Measurements from ENCODE around the gene CADPS2.

Gene CADPS2

GRCh38 chr7:122886357-122887081 is at the start of gene CADPS2:
TSS of gene CADPS2 (minus strand) at chr7:122886460. CDS start at chr7:122886337, 123 bp downstream.
- DNase-seq = peak; percentile 90 to 94

- DNase-seq = no peak
These were observed 49.4 kb upstream of the CADPS2 start for GRCh38 chr7:122935620-122936019.

- no peak for DNase-seq
These were observed 33.5 kb upstream of the CADPS2 start for GRCh38 chr7:122919643-122920181.

DNA sequence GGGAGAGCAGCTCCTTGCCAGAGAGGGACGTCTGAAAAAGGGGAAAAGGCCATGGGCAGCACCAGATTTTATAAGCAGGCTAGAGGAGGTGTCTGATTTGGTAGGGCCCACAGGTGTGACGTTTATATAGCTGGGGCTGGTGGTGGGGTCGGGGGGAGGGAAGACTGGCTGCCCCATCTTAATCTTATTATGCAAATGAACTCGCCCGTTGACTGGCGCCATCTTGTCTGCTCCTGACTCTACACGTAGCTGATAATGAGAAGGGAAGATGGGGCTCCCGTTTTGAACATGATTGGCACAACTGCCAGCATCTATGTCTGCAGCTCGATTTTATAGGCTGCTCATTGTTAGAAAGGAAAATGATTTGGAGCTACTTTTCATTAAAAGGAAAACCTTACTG is 28.6 kb upstream of the CADPS2 start:
- no peak for DNase-seq

DNA sequence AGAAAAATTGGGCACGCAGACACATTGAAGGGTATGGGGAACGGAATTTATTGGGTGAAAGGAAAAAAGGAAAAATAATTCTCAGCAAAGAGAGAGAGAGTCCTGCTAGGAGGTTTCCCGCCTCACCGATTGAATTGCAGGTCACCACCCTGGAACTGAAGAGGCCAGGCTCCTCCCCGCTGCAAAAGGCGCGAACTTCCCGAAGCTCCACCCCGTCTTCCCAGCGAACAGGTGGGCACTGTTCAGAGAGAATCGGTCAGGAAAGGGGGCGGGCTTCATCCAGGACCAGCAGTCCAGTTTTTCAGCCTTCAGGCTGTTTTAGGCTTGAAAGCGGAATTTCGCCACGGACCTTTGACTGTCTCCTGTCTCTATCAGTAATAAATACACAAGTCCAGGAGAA is 27.3 kb upstream of the CADPS2 start:
- no peak for DNase-seq

DNA sequence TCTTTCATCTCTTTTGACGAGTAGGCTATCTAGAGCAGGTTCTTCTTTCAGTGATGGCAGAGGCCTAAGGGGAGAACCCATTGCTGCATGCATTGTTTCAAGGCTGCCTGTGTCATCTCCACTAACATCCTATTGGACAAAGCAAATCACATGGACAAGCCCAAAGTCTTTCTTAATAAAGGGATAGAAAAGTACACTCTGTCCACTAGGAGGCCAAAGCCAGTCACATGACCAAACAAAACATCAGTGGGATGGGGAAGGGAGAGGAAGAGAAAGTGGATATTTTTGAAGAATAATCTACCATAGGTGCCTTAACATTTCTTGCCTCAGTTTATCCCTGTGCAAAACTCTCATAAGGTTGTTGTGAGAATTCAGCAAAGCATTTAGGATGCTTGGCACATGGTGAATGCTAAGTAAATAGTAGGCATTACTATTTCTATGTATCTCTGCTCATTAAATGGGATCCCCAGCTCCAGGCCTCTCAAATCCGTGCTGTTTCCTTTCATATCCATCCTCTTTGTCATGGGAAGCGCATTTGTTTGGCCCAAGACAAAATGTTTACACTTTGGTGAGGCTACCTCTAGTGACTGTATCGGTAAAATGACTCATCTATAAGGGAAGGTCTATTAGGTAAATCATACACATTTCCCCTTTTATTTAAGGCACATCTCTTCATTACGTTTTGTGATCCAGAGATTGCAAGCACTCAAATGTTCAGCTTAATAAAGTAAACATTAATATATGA is 16.7 kb upstream of the CADPS2 start:
- no peak for DNase-seq

DNA sequence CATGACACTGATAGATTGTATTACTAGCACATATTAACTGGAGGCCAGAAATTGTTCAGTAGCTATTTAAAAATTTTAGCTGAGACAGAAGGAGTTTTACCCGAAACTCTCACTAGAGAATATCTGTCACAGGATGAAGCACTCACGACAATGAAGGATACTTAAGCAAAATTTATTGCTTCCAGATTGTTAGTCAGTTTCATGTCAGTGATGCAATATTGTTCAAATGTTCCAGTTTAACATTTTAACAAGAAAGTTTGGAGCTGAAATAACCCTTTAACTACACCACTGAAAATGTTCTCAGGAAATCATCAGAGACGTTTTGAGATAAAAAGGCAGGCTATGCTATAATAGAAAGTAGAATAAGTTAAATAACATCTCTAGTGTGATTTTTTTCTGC is 15.0 kb upstream of the CADPS2 start:
- DNase-seq = no peak

DNA sequence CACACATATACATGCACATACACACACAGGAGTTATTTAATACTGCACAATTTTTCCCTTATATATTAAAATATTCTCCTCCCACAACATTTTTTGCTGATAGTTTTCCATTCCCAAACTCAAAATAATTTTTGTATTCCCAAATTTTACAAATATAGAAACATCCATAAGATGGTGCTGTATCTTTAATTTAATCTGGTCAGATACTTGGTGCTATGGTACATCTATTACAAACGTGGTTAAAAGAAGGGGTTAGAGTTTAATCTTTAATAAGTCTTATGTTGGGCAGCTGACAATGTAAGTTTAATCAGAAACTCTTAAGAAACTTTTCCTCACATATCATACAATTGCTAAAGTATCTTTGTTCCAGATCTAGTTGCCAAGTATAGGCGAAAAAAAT is 10.2 kb upstream of the CADPS2 start:
- no peak for DNase-seq

DNA sequence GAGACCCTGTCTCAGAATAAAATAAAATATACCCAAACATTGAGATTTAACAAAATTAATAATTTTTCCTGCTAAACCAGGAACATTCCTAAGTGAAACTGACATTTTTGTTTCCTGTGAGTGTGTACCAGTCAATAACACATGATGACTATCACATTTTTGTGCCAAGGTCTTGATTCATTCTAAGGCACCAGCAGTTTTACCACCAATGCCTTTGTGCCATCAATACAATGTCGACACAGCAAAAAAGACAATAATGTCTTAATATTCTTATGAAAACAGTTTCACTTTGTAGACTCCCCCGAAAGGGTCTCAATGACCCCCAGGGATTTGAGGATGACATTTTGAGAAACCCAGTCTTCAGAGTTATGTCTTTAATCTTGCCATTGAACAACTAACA is 7.2 kb upstream of the CADPS2 start:
- no peak for DNase-seq

DNA sequence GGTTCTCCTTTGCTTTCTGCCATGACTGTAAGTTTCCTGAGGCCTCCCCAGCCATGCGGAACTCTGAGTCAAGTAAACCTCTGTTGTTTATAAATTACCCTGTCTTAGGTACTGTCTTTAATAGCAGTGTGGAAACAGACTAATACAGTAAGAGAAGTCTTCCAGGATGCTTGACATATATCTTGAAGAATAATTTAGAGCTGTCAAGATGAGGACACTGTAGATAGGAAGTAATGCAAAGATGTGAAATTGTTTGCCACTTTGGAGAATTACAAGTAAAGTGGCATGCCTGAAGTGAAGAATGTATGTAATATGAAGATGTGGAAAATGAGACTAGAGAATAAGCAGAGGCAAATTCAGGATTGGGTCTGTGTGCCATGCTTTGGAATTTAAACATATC is 2.9 kb upstream of the CADPS2 start:
- no peak for DNase-seq

DNA sequence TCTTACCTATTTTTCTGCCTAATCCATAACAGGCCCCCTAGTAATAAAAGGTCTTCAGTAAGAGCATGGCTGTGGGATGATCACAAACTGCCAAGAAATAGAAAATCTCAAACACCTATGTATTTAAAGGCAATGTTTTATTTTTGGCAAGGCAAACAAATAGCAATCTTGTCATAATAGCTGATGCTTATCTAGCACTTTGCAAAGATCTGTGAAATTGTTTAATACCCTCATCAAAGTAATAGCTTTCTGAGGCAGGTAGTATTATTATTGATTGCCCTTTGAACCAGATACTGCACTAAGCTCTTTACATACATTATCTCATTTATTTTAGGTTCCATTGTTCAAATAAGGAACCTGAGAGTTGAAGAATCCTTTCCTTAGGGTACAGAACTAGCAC is 1.6 kb upstream of the CADPS2 start:
- DNase-seq = no peak

DNA sequence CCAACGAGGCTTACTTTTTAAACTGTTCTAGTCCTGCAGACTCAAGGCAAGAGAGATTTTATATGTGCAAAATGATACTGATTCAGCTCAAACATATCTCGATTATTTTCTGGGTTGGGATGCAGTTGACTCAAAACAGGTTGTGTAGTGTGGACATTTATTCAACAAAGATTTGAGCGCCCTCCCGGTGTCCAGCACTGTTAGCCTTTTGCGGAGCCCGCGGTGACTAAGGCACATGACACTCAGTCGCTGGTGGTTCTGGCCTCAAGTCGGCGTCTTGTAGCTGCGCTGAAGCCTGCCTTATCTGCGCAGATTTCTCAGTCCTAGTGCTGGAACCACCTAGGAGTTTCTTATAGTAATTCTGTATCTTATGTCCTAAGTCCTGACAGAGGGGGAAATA is 938 bp upstream of the CADPS2 start:
- DNase-seq = peak; percentile 65 to 74

GRCh38 chr7:122885583-122886356 is 490 bp downstream of the CADPS2 start:
- peak; percentile 17 to 71 for DNase-seq

DNA sequence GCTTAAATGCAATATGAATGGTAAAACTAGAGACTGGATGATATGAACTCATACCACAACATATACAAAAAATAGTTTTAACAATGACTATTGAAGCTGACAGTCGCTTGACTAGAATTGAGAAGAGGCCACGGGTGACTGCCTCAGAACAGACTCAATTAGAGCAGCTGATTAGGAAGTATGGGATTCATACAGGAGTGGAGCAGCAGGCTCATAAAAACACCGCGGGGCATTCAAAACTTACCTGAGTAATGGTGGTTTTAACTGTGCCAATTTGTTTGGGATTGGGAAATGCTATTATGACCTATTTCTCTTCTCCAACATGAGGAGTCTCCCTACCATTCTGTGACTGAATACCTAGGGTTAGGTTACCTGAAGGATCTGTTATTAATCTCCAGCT is 2.1 kb downstream of the CADPS2 start:
- peak; percentile 73 to 87 for DNase-seq

- DNase-seq = no peak
These were observed 3.1 kb downstream of the CADPS2 start for GRCh38 chr7:122883049-122883680.

DNA sequence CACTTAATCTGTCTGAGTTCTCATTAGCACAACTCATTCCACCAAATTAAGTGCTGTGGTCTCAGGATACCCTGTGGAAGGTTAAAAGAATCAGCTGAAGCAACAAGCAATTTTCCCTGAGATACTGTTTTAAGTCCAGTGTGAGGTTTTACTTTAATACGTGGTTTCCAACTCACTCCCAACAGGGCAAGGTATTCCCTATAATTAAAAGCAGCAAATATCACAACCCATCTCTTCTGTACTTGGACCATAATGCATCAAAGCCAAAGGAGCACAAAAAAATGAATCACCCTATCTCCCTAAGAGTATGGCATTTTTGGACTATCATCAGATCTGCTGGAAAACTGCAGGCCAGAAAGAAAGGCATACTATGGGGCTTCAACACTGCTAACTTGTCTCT is 4.9 kb downstream of the CADPS2 start:
- DNase-seq = no peak

DNA sequence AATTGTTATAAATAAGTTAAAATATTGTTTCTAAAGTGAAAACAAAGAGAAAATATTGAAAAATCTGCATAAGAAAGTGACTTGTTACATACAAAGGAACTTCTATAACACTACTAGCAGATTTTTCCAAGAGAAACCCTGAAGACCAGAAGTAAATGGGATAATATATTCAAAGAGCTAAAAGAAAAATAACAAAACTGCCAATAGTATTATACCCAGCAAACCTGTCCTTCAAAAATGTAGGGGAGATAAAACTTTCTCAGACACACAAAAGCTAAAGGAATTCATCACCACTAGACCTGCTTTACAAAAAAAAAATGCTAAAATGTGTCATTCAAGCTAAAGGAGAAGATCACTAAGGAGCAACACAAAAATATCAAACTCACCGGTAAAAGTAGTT is 17.0 kb downstream of the CADPS2 start:
- no peak for DNase-seq

- no peak for DNase-seq
These were observed 18.7 kb downstream of the CADPS2 start for GRCh38 chr7:122867471-122867980.

- no peak for DNase-seq
These were observed 21.4 kb downstream of the CADPS2 start for GRCh38 chr7:122864838-122865237.

- no peak for DNase-seq
These were observed 22.2 kb downstream of the CADPS2 start for GRCh38 chr7:122864016-122864415.

- no peak for DNase-seq
These were observed 27.9 kb downstream of the CADPS2 start for GRCh38 chr7:122858320-122858719.

DNA sequence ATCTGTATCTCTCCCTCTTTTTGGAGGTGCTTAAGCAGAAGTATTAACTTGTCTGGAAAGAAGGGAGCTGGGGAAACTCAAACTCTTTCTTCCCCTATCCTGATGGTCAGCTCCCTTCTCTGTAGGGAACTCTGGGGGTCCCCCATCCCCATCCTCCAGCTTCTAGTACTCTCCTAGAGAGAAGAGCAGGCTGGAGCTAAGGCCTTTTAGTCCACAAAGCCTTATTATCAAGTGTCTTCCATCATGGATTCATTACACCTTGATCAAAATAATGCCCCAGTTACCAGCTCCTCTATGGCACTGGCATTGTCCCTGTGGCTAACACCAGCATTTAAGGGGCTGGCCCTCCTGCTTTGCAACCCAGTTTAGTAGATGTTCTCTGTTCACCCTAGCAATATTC is 35.7 kb downstream of the CADPS2 start:
- DNase-seq = no peak

- DNase-seq = no peak
These were observed 36.3 kb downstream of the CADPS2 start for GRCh38 chr7:122849957-122850328.
